Measurements from ENCODE around the gene ACER3. TPM values are rescaled to one million over a fixed set of nuclear protein-coding genes. Genes with fewer than 3 reads are reported as not detected.
"Not testable (repeated sequence)": the region's sequence is repeated elsewhere in the genome, so short reads cannot be mapped to it uniquely, and the experiment has no call there.

The ACER3 gene
- total and polyA plus RNA-seq, 8 donors, result 2.0 to 13.2 (median 5.9) TPM

GRCh38 chr11:76825726-76826396 is 34.9 kb upstream of the ACER3 start:
- no peaks in the 10 kb centered on the region for H3K36me3 ChIP-seq
- ATAC-seq, result no peak
- no peak for TF ChIP-seq CTCF (IDR thresholded peaks at IDR 0.05)
- DNase-seq, result no peak
- WGBS, 2 donors, result 81 to 96% methylated on average over 1 of the region's 1 CpG
- intact Hi-C loops (cut with DNase I), result no loop called here
- no peak overlapping the region for H3K27ac ChIP-seq
- no peaks in the 10 kb centered on the region for H3K27me3 ChIP-seq
- H3K9me3 ChIP-seq, result no peaks in the 10 kb centered on the region
- FAIRE-seq, result no peak
- no peaks in the 10 kb centered on the region for H3K4me1 ChIP-seq
- no peak overlapping the region for H3K4me3 ChIP-seq

- H3K4me3 ChIP-seq; H3K9me3 ChIP-seq; FAIRE-seq; H3K27me3 ChIP-seq; H3K27ac ChIP-seq; ATAC-seq; H3K4me1 ChIP-seq; H3K36me3 ChIP-seq; DNase-seq; intact Hi-C loops (cut with DNase I): not testable (repeated sequence)
- WGBS, 2 donors, result 59 to 60% methylated on average over 3 of the region's 3 CpGs
Measured at GRCh38 chr11:76826508-76826907, 34.2 kb upstream of the ACER3 start.

- H3K4me3 ChIP-seq; ATAC-seq; H3K9me3 ChIP-seq; intact Hi-C loops (cut with DNase I); H3K36me3 ChIP-seq; H3K27me3 ChIP-seq; H3K4me1 ChIP-seq; H3K27ac ChIP-seq; FAIRE-seq; DNase-seq: not testable (repeated sequence)
Measured at GRCh38 chr11:76827005-76827404, 33.7 kb upstream of the ACER3 start.

- Histone ChIP-seq H3K36me3 (no peaks in the 10 kb centered on the region), H3K27me3 (no peaks in the 10 kb centered on the region), H3K9me3 (no peaks in the 10 kb centered on the region), H3K4me1 (no peaks in the 10 kb centered on the region), H3K4me3 (no peak overlapping the region), H3K27ac (no peak overlapping the region)
- TF ChIP-seq CTCF (IDR thresholded peaks at IDR 0.05), result no peak
- FAIRE-seq (no peak), DNase-seq (peak in 1 of 6 donors; percentile 36), ATAC-seq (peak in 2 of 4 donors; percentile 29 to 59)
- intact Hi-C loops (cut with DNase I), result no loop called here
- 40 to 48% methylated on average over 9 of the region's 9 CpGs for WGBS, 2 donors
Measured at GRCh38 chr11:76830639-76831327, 29.9 kb upstream of the ACER3 start.

GRCh38 chr11:76831686-76832310 is 28.9 kb upstream of the ACER3 start:
- intact Hi-C loops (cut with DNase I), result no loop called here
- DNase-seq, result no peak
- WGBS, 2 donors, result 92 to 96% methylated on average over 4 of the region's 4 CpGs
- no peak for FAIRE-seq
- Histone ChIP-seq H3K4me3 (no peak overlapping the region), H3K27ac (no peak overlapping the region), H3K27me3 (no peaks in the 10 kb centered on the region), H3K4me1 (peaks cover 4 to 10% (median 7%) of the 10 kb centered on the region in 3 donors), H3K36me3 (no peaks in the 10 kb centered on the region), H3K9me3 (no peaks in the 10 kb centered on the region)
- TF ChIP-seq CTCF (IDR thresholded peaks at IDR 0.05), result no peak
- no peak for ATAC-seq

GRCh38 chr11:76832361-76832760 is 28.4 kb upstream of the ACER3 start:
- H3K4me3 ChIP-seq, result no peak overlapping the region
- H3K9me3 ChIP-seq, result no peaks in the 10 kb centered on the region
- intact Hi-C loops (cut with DNase I), result no loop called here
- DNase-seq (no peak), FAIRE-seq (no peak), ATAC-seq (peak in 1 of 4 donors; percentile 28)
- H3K4me1 ChIP-seq, result peaks cover 6 to 10% (median 7%) of the 10 kb centered on the region in 3 donors
- no peaks in the 10 kb centered on the region for H3K27me3 ChIP-seq
- H3K36me3 ChIP-seq, result no peaks in the 10 kb centered on the region
- H3K27ac ChIP-seq, result no peak overlapping the region
- no peak for TF ChIP-seq CTCF (IDR thresholded peaks at IDR 0.05)
